ENCODE results near the gene GPS1.

The GPS1 gene

GRCh38 chr17:82072827-82073226 is 21.1 kb downstream of the GPS1 start:
- TF ChIP-seq SIN3A (IDR thresholded peaks at IDR 0.05; ENCODE audit: borderline replicate concordance, insufficient read depth, low read length): no peak
- TF ChIP-seq REST (IDR thresholded peaks at IDR 0.05; ENCODE audit: insufficient read depth in 1 of 2, low read depth in 2 of 2, low read length in 2 of 2): no peak

- TF ChIP-seq POLR2AphosphoS5 (IDR thresholded peaks at IDR 0.05; ENCODE audit: low read depth, low read length) (no peak), REST (IDR thresholded peaks at IDR 0.05; ENCODE audit: insufficient read depth in 1 of 2, low read depth in 2 of 2, low read length in 2 of 2) (no peak), TAF1 (IDR thresholded peaks at IDR 0.05; ENCODE audit: borderline replicate concordance, insufficient read depth, low read length) (no peak)
These were observed 21.7 kb downstream of the GPS1 start for GRCh38 chr17:82073446-82073845.

- TF ChIP-seq POLR2AphosphoS5 (IDR thresholded peaks at IDR 0.05; ENCODE audit: low read depth, low read length) (0 out of 2 replicates have a peak, but pooled peaks have one; percentile 56), REST (IDR thresholded peaks at IDR 0.05; ENCODE audit: insufficient read depth in 1 of 2, low read depth in 2 of 2, low read length in 2 of 2) (no peak), SIN3A (IDR thresholded peaks at IDR 0.05; ENCODE audit: borderline replicate concordance, insufficient read depth, low read length) (no peak), TAF1 (IDR thresholded peaks at IDR 0.05; ENCODE audit: borderline replicate concordance, insufficient read depth, low read length) (no peak), FOXP2 (optimal IDR thresholded peaks at IDR 0.05; ENCODE audit: borderline replicate concordance, extremely low read depth, extremely low read length, insufficient read depth) (no peak)
These were observed 24.5 kb downstream of the GPS1 start for GRCh38 chr17:82076018-82076784.

GRCh38 chr17:82076785-82077591 is 25.3 kb downstream of the GPS1 start:
- TF ChIP-seq POLR2AphosphoS5 (IDR thresholded peaks at IDR 0.05; ENCODE audit: low read depth, low read length): peak; percentile 41; the same call in 1 of the 2 replicates
- no peak for TF ChIP-seq SIN3A (IDR thresholded peaks at IDR 0.05; ENCODE audit: borderline replicate concordance, insufficient read depth, low read length)
- TF ChIP-seq TAF1 (IDR thresholded peaks at IDR 0.05; ENCODE audit: borderline replicate concordance, insufficient read depth, low read length): no peak

GRCh38 chr17:82077617-82078358 is 26.1 kb downstream of the GPS1 start:
- peak; percentile 49; the same call in 1 of the 2 replicates for TF ChIP-seq POLR2AphosphoS5 (IDR thresholded peaks at IDR 0.05; ENCODE audit: low read depth, low read length)
- TF ChIP-seq SIN3A (IDR thresholded peaks at IDR 0.05; ENCODE audit: borderline replicate concordance, insufficient read depth, low read length): no peak

GRCh38 chr17:82078433-82078832 is 26.7 kb downstream of the GPS1 start:
- no peak for TF ChIP-seq SIN3A (IDR thresholded peaks at IDR 0.05; ENCODE audit: borderline replicate concordance, insufficient read depth, low read length)
